ENCODE results near the gene PTGDS.

PTGDS gene

DNA sequence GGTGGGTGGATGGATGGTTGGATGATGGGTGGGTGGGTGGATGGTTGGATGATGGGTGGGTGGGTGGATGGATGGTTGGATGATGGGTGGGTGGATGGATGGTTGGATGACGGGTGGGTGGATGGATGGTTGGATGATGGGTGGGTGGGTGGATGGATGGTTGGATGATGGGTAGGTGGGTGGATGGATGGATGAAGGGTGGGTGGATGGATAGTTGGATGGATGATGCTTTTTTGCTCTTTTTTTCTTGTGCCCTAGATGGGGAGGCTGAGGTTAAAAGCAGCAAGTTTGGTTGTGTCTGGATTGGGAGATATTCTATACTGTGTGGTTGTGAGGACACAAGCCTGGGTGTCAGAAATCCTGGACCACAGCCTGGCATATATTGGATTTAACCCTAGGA lies 19.8 kb upstream of the PTGDS start:
- in situ Hi-C loops (cut with MboI; ENCODE audit: low sequenced_read_pairs): no loop called here

GRCh38 chr9:136957901-136958300 lies 19.4 kb upstream of the PTGDS start:
- in situ Hi-C loops (cut with MboI; ENCODE audit: low sequenced_read_pairs): no loop called here

- in situ Hi-C loops (cut with MboI; ENCODE audit: low sequenced_read_pairs): no loop called here
These were observed 18.8 kb upstream of the PTGDS start for GRCh38 chr9:136958473-136958872.

DNA sequence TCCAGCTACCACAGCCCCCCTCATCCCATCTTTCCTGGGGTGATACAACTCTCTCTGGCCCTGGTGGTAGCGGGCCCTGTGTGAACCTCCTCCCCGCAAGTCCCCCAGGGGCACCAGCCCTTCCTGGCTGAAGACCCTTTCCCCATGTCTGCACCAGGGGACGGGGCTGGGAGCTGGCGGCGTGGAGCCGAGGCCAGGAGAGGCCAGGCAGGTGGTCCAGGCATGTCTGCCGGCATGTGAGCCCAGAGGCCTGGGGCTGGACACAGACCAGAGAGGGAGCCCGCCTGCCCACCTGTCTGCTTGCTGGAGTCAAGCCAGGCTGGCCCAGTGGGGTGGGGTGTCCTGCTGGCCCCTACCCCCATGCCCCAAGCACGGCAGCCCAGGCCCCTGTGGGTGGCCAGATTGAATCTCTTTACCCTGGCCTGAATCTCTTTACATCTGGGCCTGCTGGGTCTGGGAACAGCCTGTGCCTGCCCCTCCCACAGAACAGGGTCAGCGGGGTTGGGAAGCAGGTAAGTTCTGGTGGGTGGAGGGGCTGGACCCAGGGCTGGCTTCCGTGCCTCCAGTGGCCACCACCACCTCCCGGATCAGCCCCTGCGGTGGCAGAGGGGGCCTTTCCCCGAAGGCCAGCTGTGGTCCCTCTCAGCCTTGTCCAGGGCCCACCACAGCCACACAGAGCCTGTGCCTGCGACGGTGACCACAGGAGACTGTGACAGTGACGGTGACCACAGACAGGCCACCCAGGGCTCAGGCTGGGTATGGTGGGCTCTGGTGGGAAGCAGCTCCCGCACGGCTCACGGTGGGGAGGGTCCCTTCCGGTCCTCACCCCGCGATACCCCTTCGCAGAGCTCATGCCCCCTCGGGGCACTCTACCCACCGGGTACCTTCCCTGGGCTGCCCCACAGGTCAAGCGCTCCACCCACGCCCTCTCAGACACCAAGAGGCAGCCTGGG lies 18.1 kb upstream of the PTGDS start:
- in situ Hi-C loops (cut with MboI; ENCODE audit: low sequenced_read_pairs): no loop called here

- in situ Hi-C loops (cut with MboI; ENCODE audit: low sequenced_read_pairs): no loop called here
These were observed 16.9 kb upstream of the PTGDS start for GRCh38 chr9:136960212-136960937.

DNA sequence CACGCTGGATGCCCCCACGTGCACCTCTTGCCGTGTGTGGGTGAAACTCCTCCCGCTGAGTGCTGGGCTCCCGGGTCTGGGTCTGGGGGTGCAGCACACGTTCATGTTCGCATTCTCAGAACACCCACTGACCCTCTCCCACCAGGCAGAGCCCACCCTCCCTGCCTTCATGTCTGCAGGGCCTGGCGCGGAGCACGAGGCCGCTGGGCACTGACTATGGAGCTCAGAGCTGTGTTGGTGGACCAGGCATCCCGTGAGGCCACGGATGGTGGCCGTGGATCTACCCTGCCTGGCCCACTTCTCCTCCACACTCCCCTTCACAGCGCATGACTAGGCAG lies 16.4 kb upstream of the PTGDS start:
- in situ Hi-C loops (cut with MboI; ENCODE audit: low sequenced_read_pairs): no loop called here

GRCh38 chr9:136961279-136962065 lies 15.8 kb upstream of the PTGDS start:
- in situ Hi-C loops (cut with MboI; ENCODE audit: low sequenced_read_pairs): no loop called here

DNA sequence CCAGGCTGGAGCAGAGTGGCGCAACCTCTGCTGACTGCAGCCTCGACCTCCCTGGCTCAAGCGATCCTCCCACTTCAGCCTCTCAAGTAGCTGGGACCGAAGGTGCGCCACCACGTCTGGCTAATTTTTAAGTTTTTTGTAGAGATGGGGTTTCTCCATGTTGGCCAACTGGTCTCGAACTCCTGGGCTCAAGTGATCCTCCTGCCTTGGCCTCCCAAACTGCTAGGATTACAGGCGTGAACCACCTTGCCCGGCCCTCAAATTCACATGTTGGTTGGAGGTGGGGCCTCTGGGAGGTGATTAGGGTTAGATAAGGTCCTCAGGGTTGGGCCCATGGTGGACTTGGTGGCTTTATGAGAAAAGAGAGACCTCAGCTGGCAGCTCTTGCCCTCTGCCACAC lies 15.1 kb upstream of the PTGDS start:
- in situ Hi-C loops (cut with MboI; ENCODE audit: low sequenced_read_pairs): no loop called here

- in situ Hi-C loops (cut with MboI; ENCODE audit: low sequenced_read_pairs): no loop called here
These were observed 14.5 kb upstream of the PTGDS start for GRCh38 chr9:136962701-136963248.

- in situ Hi-C loops (cut with MboI; ENCODE audit: low sequenced_read_pairs): no loop called here
These were observed 14.0 kb upstream of the PTGDS start for GRCh38 chr9:136963341-136963740.

- in situ Hi-C loops (cut with MboI; ENCODE audit: low sequenced_read_pairs): no loop called here
These were observed 13.6 kb upstream of the PTGDS start for GRCh38 chr9:136963751-136964150.

GRCh38 chr9:136964171-136964689 lies 13.1 kb upstream of the PTGDS start:
- in situ Hi-C loops (cut with MboI; ENCODE audit: low sequenced_read_pairs): no loop called here

DNA sequence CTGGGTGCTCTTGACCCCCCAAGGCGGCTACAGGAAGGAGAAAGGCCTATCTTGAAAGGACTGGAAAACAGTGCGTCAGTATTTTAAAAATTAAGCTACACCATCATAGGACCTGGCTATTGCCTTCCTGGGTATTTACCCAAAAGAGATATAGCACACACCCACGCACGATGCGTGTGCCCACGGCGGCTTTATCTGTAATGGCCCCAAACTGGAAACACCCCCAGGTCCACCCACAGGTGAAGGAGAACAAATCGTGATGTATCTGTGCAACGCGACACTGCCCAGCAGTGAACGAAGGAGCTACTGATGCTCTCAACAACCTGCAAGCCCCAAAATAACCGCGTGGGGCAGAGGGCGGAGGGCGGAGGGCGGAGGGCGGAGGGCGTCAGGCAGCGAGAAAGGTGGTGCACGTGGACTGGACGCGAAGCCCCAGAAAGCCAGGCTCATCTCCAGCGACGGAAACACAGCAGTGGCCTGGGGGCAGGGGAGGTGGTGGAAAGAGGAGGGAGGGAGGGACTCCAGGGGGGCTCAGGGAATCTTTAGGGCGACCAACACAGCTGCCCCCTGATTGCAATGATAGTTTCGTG lies 12.4 kb upstream of the PTGDS start:
- in situ Hi-C loops (cut with MboI; ENCODE audit: low sequenced_read_pairs): no loop called here

DNA sequence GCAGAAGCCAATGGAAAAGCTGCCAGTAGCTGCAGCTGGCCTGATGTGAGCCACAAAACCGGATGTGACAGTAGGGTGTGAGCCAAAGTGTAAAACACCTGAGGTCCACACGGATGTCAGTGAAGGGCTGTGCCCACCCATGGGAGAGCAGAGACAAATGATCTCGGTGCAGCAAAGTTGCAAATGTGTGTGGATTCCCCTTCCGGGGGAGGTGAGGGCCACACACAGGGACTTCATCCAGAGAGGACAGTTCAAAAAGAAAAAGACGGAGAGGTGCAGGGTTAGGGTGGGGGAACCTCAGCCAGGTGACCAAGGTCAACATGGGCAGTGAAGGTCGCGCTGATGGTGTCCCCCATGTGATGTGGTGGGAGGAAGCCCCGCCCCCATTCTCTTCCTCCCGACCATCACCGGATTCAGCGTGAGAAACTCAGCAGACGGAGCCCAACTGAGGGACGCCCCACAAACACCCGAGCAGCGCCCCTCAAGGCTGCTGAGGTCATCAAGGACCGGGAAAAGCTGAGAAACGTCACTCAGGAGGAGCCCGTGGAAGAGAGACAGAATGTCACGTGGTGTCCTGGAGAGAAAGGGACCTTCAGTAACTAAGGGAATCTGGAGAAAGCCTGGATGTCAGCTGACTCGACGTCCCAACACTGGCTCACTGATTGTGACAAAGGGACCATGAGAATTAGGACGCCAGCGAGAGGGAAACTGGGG lies 11.4 kb upstream of the PTGDS start:
- in situ Hi-C loops (cut with MboI; ENCODE audit: low sequenced_read_pairs): no loop called here

- in situ Hi-C loops (cut with MboI; ENCODE audit: low sequenced_read_pairs): no loop called here
These were observed 8.8 kb upstream of the PTGDS start for GRCh38 chr9:136968333-136969127.

- in situ Hi-C loops (cut with MboI; ENCODE audit: low sequenced_read_pairs): no loop called here
These were observed 8.2 kb upstream of the PTGDS start for GRCh38 chr9:136969150-136969549.

DNA sequence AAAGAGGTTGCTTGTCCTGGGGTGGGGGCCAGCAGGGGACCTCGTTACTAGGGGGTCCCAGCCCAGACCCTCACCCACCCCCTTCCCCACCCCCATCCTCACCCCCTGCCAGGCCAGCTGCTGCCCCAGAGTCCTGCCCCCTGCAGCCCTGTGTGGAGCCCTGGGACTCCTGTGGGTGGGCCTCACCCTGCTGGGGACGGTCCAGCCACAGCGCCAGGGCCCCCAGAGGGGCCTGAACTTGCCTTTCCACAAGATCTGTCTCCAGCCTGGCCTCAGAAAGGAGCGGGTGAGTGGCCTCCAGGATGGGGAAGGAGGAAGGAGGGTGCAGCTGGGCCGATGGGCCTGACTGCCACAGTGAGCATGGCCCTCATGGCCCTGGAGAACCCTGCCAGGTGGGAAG lies 7.5 kb upstream of the PTGDS start:
- in situ Hi-C loops (cut with MboI; ENCODE audit: low sequenced_read_pairs): no loop called here

- in situ Hi-C loops (cut with MboI; ENCODE audit: low sequenced_read_pairs): no loop called here
These were observed 6.9 kb upstream of the PTGDS start for GRCh38 chr9:136970361-136970760.

DNA sequence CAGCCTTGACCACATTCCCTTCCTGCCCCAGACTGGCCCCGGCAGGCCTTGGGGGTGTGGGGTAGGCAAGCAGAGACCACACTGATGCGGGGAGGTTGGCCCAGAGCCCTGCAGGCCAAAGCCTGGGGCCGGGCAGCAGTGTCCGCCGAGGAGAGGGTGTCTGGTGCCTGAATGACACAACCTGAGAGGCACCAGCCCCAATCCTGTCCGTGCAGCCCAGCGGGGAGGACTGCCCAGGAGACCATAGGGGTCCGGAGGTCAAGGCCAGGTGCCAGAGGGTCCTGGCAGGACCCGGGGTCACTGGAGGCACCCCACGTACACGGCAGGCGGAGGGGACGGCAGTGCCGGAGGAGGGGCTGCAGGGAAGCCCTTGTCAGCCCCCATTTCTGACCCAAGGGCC lies 5.6 kb upstream of the PTGDS start:
- in situ Hi-C loops (cut with MboI; ENCODE audit: low sequenced_read_pairs): no loop called here
